Activated CD4-positive, alpha-beta T cell treated with anti-CD3 and anti-CD28 coated beads, Interleukin-2, amount 50 U/mL, for 24 hours (primary cell): Measurements from ENCODE around the gene RERE.
A peak's percentile ranks its signal among the peaks of the same experiment; 100 is the strongest.

Source experiments
- DNase-seq, 2 donors: peaks; one replicate each; pipeline ENCODE4 v3.0.0-alpha.2; 2020; ENCODE audit warnings: low read depth in 1 of 2, low spot score in 1 of 2

The RERE gene

GRCh38 chr1:8552820-8553397 lies 264.5 kb downstream of the RERE start:
- no peak for DNase-seq

GRCh38 chr1:8551613-8552489 lies 265.6 kb downstream of the RERE start:
- DNase-seq: no peak

- DNase-seq: no peak
These were observed 266.4 kb downstream of the RERE start for GRCh38 chr1:8551057-8551456.

GRCh38 chr1:8547791-8548190 lies 269.6 kb downstream of the RERE start:
- DNase-seq: no peak

- DNase-seq: no peak
These were observed 272.4 kb downstream of the RERE start for GRCh38 chr1:8545078-8545477.

GRCh38 chr1:8544644-8545043 lies 272.8 kb downstream of the RERE start:
- DNase-seq: no peak

- DNase-seq: no peak
These were observed 273.5 kb downstream of the RERE start for GRCh38 chr1:8543965-8544364.

GRCh38 chr1:8541961-8542521 lies 275.4 kb downstream of the RERE start:
- DNase-seq: no peak

- no peak for DNase-seq
These were observed 276.5 kb downstream of the RERE start for GRCh38 chr1:8540971-8541370.

- no peak for DNase-seq
These were observed 277.0 kb downstream of the RERE start for GRCh38 chr1:8540261-8540941.

GRCh38 chr1:8539683-8540082 lies 277.8 kb downstream of the RERE start:
- DNase-seq: no peak

GRCh38 chr1:8538502-8538901 lies 278.9 kb downstream of the RERE start:
- no peak for DNase-seq

GRCh38 chr1:8537991-8538390 lies 279.4 kb downstream of the RERE start:
- no peak for DNase-seq

GRCh38 chr1:8536515-8536914 lies 280.9 kb downstream of the RERE start:
- no peak for DNase-seq

GRCh38 chr1:8533907-8534306 lies 283.5 kb downstream of the RERE start:
- no peak for DNase-seq

- DNase-seq: no peak
These were observed 284.3 kb downstream of the RERE start for GRCh38 chr1:8533124-8533523.

- no peak for DNase-seq
These were observed 287.5 kb downstream of the RERE start for GRCh38 chr1:8529901-8530300.

- no peak for DNase-seq
These were observed 289.5 kb downstream of the RERE start for GRCh38 chr1:8527941-8528340.

- DNase-seq: peak; percentile 30 to 80
These were observed 291.7 kb downstream of the RERE start for GRCh38 chr1:8525558-8526275.

GRCh38 chr1:8525216-8525557 lies 292.3 kb downstream of the RERE start:
- DNase-seq: peak in 1 of 2 donors; percentile 17

- no peak for DNase-seq
These were observed 292.7 kb downstream of the RERE start for GRCh38 chr1:8524627-8525157.
